ENCODE data around the gene VPS13D. TPM values are rescaled to one million over a fixed set of nuclear protein-coding genes. Genes with fewer than 3 reads are reported as not detected.

The VPS13D gene
- polyA plus RNA-seq, 3 donors, result 3.6 to 20.2 (median 5.1) TPM

DNA sequence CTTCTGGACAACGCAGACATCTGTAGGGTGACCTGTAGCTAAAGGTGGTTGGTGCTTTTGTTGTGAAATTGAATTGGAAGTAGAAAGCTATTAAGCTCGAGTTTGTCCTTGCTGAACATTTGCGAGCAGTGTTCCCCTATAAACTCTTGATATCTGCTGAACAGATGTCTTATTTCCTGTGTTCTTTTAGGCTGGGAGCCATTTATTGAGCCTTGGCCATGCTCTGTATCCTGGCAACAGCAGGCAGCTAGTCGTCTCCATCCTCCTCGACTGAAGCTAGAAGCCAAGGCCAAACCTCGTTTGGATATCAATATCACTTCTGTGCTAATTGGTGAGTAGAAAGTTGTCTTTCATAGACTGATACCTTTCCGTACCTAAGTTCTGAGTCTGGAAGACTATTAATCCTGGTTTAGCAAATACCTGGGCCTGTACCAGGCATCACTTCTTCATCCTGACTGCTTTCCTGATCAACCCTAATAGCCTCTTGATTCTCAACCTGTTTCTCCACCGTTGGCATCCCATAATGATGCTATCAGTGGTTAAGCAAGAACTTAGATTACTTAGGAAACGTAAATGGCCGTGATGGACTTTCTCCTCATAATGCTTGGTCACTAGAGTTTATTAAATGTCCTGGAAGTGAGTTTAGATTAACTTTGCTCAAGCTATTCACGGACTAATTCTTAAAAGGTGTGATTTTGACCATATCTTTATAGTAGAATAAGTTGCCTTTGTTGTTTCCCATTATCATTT lies 103.4 kb downstream of the VPS13D start:
- Histone ChIP-seq H3K79me2 (ENCODE audit: insufficient read depth, low read length) (no peaks in the 10 kb centered on the region), H3K9ac (ENCODE audit: insufficient read depth, low read length, poor library complexity, severe bottlenecking) (no peak overlapping the region), H2AFZ (ENCODE audit: insufficient read depth, low read depth, low read length, poor library complexity, severe bottlenecking) (no peak overlapping the region), H3K4me2 (replicated peaks; ENCODE audit: extremely low read depth, low read length, poor library complexity, severe bottlenecking) (no peak overlapping the region), H3K4me1 (ENCODE audit: control insufficient read depth in 1 of 2, insufficient read depth in 2 of 2, low read length in 2 of 2) (no peaks in the 10 kb centered on the region), H3K9me3 (replicated peaks in 1 of 2; ENCODE audit: control insufficient read depth in 1 of 2, insufficient read depth in 1 of 2, low read length in 2 of 2) (no peaks in the 10 kb centered on the region), H3K36me3 (replicated peaks in 1 of 2; ENCODE audit: control insufficient read depth in 1 of 2, insufficient read depth in 2 of 2, low read length in 2 of 2) (peaks cover 82 to 98% of the 10 kb centered on the region in 2 donors), H4K20me1 (ENCODE audit: insufficient read depth, low read length) (no peaks in the 10 kb centered on the region), H3K4me3 (replicated peaks in 1 of 3; ENCODE audit: low read depth in 2 of 3, low read length in 3 of 3) (no peak overlapping the region), H3K27me3 (ENCODE audit: control insufficient read depth in 2 of 2, insufficient read depth in 2 of 2, low read length in 2 of 2) (no peaks in the 10 kb centered on the region), H3K27ac (ENCODE audit: low read depth in 1 of 2, low read length in 2 of 2) (no peak overlapping the region)
- intact Hi-C loops (cut with micrococcal nuclease), result no loop called here
- Mint-ChIP-seq H3K36me3 (peaks cover 78 to 94% of the 10 kb centered on the region in 2 donors), H3K27ac (no peak overlapping the region), H3K4me1 (no peaks in the 10 kb centered on the region), H3K27me3 (ENCODE audit: low read depth in 3 of 3) (no peaks in the 10 kb centered on the region), H3K9me3 (no peaks in the 10 kb centered on the region), H3K4me3 (no peak overlapping the region)
- WGBS (ENCODE audit: insufficient coverage), result 100% methylated on average over 5 of the region's 11 CpGs
- DNase-seq, result no peak
- TF ChIP-seq, protein P1, sequence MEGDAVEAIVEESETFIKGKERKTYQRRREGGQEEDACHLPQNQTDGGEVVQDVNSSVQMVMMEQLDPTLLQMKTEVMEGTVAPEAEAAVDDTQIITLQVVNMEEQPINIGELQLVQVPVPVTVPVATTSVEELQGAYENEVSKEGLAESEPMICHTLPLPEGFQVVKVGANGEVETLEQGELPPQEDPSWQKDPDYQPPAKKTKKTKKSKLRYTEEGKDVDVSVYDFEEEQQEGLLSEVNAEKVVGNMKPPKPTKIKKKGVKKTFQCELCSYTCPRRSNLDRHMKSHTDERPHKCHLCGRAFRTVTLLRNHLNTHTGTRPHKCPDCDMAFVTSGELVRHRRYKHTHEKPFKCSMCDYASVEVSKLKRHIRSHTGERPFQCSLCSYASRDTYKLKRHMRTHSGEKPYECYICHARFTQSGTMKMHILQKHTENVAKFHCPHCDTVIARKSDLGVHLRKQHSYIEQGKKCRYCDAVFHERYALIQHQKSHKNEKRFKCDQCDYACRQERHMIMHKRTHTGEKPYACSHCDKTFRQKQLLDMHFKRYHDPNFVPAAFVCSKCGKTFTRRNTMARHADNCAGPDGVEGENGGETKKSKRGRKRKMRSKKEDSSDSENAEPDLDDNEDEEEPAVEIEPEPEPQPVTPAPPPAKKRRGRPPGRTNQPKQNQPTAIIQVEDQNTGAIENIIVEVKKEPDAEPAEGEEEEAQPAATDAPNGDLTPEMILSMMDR (IDR thresholded peaks at IDR 0.05), result no peak

- H3K4me3 ChIP-seq (replicated peaks in 1 of 3; ENCODE audit: low read depth in 2 of 3, low read length in 3 of 3), result no peak overlapping the region
- Mint-ChIP-seq H3K27ac (peak overlapping the region in 1 of 7 donors; percentile 32), H3K36me3 (peaks cover 82 to 92% of the 10 kb centered on the region in 2 donors), H3K9me3 (no peaks in the 10 kb centered on the region), H3K27me3 (ENCODE audit: low read depth in 3 of 3) (no peaks in the 10 kb centered on the region), H3K4me3 (no peak overlapping the region), H3K4me1 (no peaks in the 10 kb centered on the region)
- H3K27me3 ChIP-seq (ENCODE audit: control insufficient read depth in 2 of 2, insufficient read depth in 2 of 2, low read length in 2 of 2), result no peaks in the 10 kb centered on the region
- H4K20me1 ChIP-seq (ENCODE audit: insufficient read depth, low read length), result no peaks in the 10 kb centered on the region
- H3K4me2 ChIP-seq (replicated peaks; ENCODE audit: extremely low read depth, low read length, poor library complexity, severe bottlenecking), result no peak overlapping the region
- TF ChIP-seq, protein P1 (IDR thresholded peaks at IDR 0.05), result no peak
- peaks cover 72 to 98% of the 10 kb centered on the region in 2 donors for H3K36me3 ChIP-seq (replicated peaks in 1 of 2; ENCODE audit: control insufficient read depth in 1 of 2, insufficient read depth in 2 of 2, low read length in 2 of 2)
- H3K27ac ChIP-seq (ENCODE audit: low read depth in 1 of 2, low read length in 2 of 2), result no peak overlapping the region
- H2AFZ ChIP-seq (ENCODE audit: insufficient read depth, low read depth, low read length, poor library complexity, severe bottlenecking), result no peak overlapping the region
- H3K79me2 ChIP-seq (ENCODE audit: insufficient read depth, low read length), result no peaks in the 10 kb centered on the region
- H3K9ac ChIP-seq (ENCODE audit: insufficient read depth, low read length, poor library complexity, severe bottlenecking), result no peak overlapping the region
- 100% methylated on average over 2 of the region's 4 CpGs for WGBS (ENCODE audit: insufficient coverage)
- DNase-seq, result no peak
- H3K9me3 ChIP-seq (replicated peaks in 1 of 2; ENCODE audit: control insufficient read depth in 1 of 2, insufficient read depth in 1 of 2, low read length in 2 of 2), result no peaks in the 10 kb centered on the region
- intact Hi-C loops (cut with micrococcal nuclease), result no loop called here
- no peaks in the 10 kb centered on the region for H3K4me1 ChIP-seq (ENCODE audit: control insufficient read depth in 1 of 2, insufficient read depth in 2 of 2, low read length in 2 of 2)
Observed at GRCh38 chr1:12335815-12336214, 106.0 kb downstream of the VPS13D start.

Measured in CD14-positive monocyte (primary cell).